WTC11 (cell line): ENCODE results near the gene DCST2. TPM values are rescaled to one million over a fixed set of nuclear protein-coding genes. Genes with fewer than 3 reads are reported as not detected.

Experiments
- ATAC-seq: fragments of 200-7000 bp; cut with Tn5 transposase; 2 replicates; pipeline ENCODE4 v1.10.0; 2021; ENCODE audit warnings: mild to moderate bottlenecking, moderate library complexity
- CTCF ChIA-PET: fragments of 300-600 bp; sonication (Branson Sonifier 250); formaldehyde crosslinking; loops from one replicate; lab custom pipeline; 2021; ENCODE audit warnings: antibody characterized with exemption; lab: Charles Lee
- POLR2A ChIA-PET: fragments of 350-600 bp; sonication (Branson Sonifier 250); formaldehyde crosslinking; loops from one replicate; lab custom pipeline; 2021; ENCODE audit warnings: antibody characterized with exemption; lab: Charles Lee
- DNase-seq: peaks from one replicate; pipeline ENCODE4 v3.0.0; 2021; ENCODE audit warnings: low spot score
- H3K27ac Mint-ChIP-seq: 2 replicates; pipeline ENCODE4 v1.8.0; 2021; ENCODE audit warnings: mixed read lengths
- H3K27me3 Mint-ChIP-seq: 2 replicates; pipeline ENCODE4 v1.8.0; 2021; ENCODE audit warnings: low read depth, mild to moderate bottlenecking, moderate library complexity, mixed read lengths
- H3K36me3 Mint-ChIP-seq: 2 replicates; pipeline ENCODE4 v1.8.0; 2021; ENCODE audit warnings: mixed read lengths
- H3K4me1 Mint-ChIP-seq: 2 replicates; pipeline ENCODE4 v1.8.0; 2022; ENCODE audit warnings: mixed read lengths
- H3K4me3 Mint-ChIP-seq: 2 replicates; pipeline ENCODE4 v1.8.0; 2021; ENCODE audit warnings: mild to moderate bottlenecking, moderate library complexity, mixed read lengths
- H3K9me3 Mint-ChIP-seq: 2 replicates; pipeline ENCODE4 v1.8.0; 2021; ENCODE audit warnings: mixed read lengths
- FOXP1 ChIP-seq: sonication (generic); formaldehyde crosslinking; IDR thresholded peaks from 2 replicates; pipeline ENCODE4 v1.8.0; 2022; ENCODE audit warnings: missing genetic modification reagents, mild to moderate bottlenecking, moderate library complexity, borderline replicate concordance
- JAZF1 ChIP-seq: fragments of 250-450 bp; sonication (Bioruptor Pico); IDR thresholded peaks from 2 replicates; pipeline ENCODE4 v1.9.0; 2021; ENCODE audit warnings: moderate library complexity, mild to moderate bottlenecking, inconsistent platforms
- NR3C1 ChIP-seq: sonication (generic); formaldehyde crosslinking; conservative IDR thresholded peaks from 2 replicates; pipeline ENCODE4 v1.8.1; 2023; ENCODE audit warnings: low read depth, mild to moderate bottlenecking, missing genetic modification reagents
- PRRX2 ChIP-seq: fragments of 250-450 bp; sonication (Bioruptor Pico); IDR thresholded peaks from 2 replicates; pipeline ENCODE4 v1.8.0; 2021; ENCODE audit warnings: mild to moderate bottlenecking
- SP1 ChIP-seq: sonication (generic); formaldehyde crosslinking; conservative IDR thresholded peaks from 2 replicates; pipeline ENCODE4 v1.8.1; 2022; ENCODE audit warnings: missing genetic modification reagents
- TCF7 ChIP-seq: sonication (generic); formaldehyde crosslinking; IDR thresholded peaks from 2 replicates; pipeline ENCODE4 v1.8.0; 2022; ENCODE audit warnings: mild to moderate bottlenecking, low read depth, missing genetic modification reagents, moderate library complexity
- total RNA-seq: library from RNA; stranded (reverse); gene quantifications from 3 replicates; pipeline ENCODE4 v1.2.3, GENCODE V29; 2021
- TF ChIP-seq, protein P1 (sequence below): fragments of 200-600 bp; IDR thresholded peaks from 2 replicates; pipeline ENCODE4 v1.8.0; 2022; ENCODE audit warnings: antibody characterized with exemption
- TF ChIP-seq, protein P2 (sequence below): fragments of 250-450 bp; sonication (Bioruptor Pico); IDR thresholded peaks from 2 replicates; pipeline ENCODE4 v1.9.0; 2021; ENCODE audit warnings: mild to moderate bottlenecking, borderline replicate concordance
- TF ChIP-seq, protein P3 (sequence below): sonication (generic); formaldehyde crosslinking; IDR thresholded peaks from 2 replicates; pipeline ENCODE4 v1.8.0; 2022; ENCODE audit warnings: mild to moderate bottlenecking, missing genetic modification reagents
- TF ChIP-seq, protein P4 (sequence below): sonication (generic); formaldehyde crosslinking; IDR thresholded peaks from 2 replicates; pipeline ENCODE4 v1.8.1; 2022; ENCODE audit warnings: mild to moderate bottlenecking, moderate library complexity, missing genetic modification reagents
- TF ChIP-seq, protein P5 (sequence below): sonication (generic); formaldehyde crosslinking; IDR thresholded peaks from 2 replicates; pipeline ENCODE4 v1.8.1; 2022; ENCODE audit warnings: missing genetic modification reagents, borderline replicate concordance
- TF ChIP-seq, protein P6 (sequence below): sonication (generic); formaldehyde crosslinking; IDR thresholded peaks from 2 replicates; pipeline ENCODE4 v1.8.1; 2023; ENCODE audit warnings: mild to moderate bottlenecking, missing genetic modification reagents
- TF ChIP-seq, protein P7 (sequence below): fragments of 250-450 bp; sonication (Bioruptor Pico); IDR thresholded peaks from 2 replicates; pipeline ENCODE4 v1.8.0; 2021; ENCODE audit warnings: mild to moderate bottlenecking
- TF ChIP-seq, protein P8 (sequence below): sonication (generic); formaldehyde crosslinking; IDR thresholded peaks from 2 replicates; pipeline ENCODE4 v1.8.1; 2023; ENCODE audit warnings: mild to moderate bottlenecking, missing genetic modification reagents, borderline replicate concordance
- TF ChIP-seq, protein P9 (sequence below): sonication (generic); formaldehyde crosslinking; IDR thresholded peaks from 2 replicates; pipeline ENCODE4 v1.8.0; 2022; ENCODE audit warnings: mild to moderate bottlenecking, missing genetic modification reagents

DCST2 gene
- total RNA-seq, 1 experiment from 2014 or later: 0.83 TPM

DNA sequence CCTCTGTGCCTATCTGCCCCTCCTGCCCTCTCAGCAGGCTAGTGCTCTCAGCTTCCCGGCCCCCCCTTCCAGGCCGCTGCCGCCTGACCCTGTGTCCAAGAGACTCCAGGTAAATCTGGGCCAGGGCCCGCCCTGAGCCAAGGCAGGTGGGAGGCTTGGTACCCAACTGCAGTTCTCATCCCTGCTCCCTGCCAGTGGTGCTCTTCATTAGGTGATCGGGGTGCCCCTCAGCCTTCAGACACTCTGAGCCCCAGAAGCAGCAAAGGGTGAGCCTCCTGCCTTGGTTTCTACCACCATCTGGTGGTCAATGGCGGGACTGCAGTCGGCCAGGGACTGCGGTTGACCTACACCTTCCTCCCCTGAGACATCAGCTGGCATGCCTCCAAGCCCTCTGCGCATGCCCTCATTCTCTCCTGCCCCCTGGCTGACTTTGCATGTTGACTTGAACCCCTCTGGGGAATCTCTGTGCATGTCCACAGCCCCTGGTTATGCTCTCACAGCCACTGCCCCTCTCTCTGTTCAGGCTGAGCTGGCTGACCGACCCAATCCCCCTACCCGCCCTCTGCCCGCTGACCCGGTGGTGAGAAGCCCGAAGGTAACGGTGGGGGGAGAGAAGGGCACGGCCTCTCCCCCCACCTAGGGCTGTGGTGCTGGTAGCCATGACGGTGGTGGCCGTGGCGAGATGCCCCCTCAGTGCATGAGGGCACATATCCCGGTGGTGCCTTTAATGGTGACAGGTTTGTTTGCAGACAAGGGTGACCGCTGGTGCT, 28.0 kb upstream of the DCST2 start:
- H3K27ac Mint-ChIP-seq: no peak overlapping the region
- no peaks in the 10 kb centered on the region for H3K27me3 Mint-ChIP-seq
- H3K4me3 Mint-ChIP-seq: peak overlapping the region; percentile 91
- ATAC-seq: peak; percentile 54
- H3K36me3 Mint-ChIP-seq: peaks cover 6% of the 10 kb centered on the region
- TF ChIP-seq, protein P1, sequence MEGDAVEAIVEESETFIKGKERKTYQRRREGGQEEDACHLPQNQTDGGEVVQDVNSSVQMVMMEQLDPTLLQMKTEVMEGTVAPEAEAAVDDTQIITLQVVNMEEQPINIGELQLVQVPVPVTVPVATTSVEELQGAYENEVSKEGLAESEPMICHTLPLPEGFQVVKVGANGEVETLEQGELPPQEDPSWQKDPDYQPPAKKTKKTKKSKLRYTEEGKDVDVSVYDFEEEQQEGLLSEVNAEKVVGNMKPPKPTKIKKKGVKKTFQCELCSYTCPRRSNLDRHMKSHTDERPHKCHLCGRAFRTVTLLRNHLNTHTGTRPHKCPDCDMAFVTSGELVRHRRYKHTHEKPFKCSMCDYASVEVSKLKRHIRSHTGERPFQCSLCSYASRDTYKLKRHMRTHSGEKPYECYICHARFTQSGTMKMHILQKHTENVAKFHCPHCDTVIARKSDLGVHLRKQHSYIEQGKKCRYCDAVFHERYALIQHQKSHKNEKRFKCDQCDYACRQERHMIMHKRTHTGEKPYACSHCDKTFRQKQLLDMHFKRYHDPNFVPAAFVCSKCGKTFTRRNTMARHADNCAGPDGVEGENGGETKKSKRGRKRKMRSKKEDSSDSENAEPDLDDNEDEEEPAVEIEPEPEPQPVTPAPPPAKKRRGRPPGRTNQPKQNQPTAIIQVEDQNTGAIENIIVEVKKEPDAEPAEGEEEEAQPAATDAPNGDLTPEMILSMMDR: peak; percentile 97
- TF ChIP-seq, protein P2, sequence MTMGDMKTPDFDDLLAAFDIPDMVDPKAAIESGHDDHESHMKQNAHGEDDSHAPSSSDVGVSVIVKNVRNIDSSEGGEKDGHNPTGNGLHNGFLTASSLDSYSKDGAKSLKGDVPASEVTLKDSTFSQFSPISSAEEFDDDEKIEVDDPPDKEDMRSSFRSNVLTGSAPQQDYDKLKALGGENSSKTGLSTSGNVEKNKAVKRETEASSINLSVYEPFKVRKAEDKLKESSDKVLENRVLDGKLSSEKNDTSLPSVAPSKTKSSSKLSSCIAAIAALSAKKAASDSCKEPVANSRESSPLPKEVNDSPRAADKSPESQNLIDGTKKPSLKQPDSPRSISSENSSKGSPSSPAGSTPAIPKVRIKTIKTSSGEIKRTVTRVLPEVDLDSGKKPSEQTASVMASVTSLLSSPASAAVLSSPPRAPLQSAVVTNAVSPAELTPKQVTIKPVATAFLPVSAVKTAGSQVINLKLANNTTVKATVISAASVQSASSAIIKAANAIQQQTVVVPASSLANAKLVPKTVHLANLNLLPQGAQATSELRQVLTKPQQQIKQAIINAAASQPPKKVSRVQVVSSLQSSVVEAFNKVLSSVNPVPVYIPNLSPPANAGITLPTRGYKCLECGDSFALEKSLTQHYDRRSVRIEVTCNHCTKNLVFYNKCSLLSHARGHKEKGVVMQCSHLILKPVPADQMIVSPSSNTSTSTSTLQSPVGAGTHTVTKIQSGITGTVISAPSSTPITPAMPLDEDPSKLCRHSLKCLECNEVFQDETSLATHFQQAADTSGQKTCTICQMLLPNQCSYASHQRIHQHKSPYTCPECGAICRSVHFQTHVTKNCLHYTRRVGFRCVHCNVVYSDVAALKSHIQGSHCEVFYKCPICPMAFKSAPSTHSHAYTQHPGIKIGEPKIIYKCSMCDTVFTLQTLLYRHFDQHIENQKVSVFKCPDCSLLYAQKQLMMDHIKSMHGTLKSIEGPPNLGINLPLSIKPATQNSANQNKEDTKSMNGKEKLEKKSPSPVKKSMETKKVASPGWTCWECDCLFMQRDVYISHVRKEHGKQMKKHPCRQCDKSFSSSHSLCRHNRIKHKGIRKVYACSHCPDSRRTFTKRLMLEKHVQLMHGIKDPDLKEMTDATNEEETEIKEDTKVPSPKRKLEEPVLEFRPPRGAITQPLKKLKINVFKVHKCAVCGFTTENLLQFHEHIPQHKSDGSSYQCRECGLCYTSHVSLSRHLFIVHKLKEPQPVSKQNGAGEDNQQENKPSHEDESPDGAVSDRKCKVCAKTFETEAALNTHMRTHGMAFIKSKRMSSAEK (CRISPR knock-in tag): no peak
- no peak for TF ChIP-seq PRRX2
- TF ChIP-seq FOXP1: no peak
- peaks cover 17% of the 10 kb centered on the region for H3K4me1 Mint-ChIP-seq
- H3K9me3 Mint-ChIP-seq: no peaks in the 10 kb centered on the region
- DNase-seq: peak; percentile 99
- POLR2A ChIA-PET: interaction anchor here (0.5 to 3.5 kb wide), 7 partner anchors 17 to 125 kb away, joined by 3 to 10 read pairs (median 6); partner anchors contain the start of genes EFNA3 and PMVK
- CTCF ChIA-PET: interaction anchor here (0.6 to 8.3 kb wide), 57 partner anchors 10 to 515 kb away, joined by 3 to 176 read pairs (median 7); partner anchors contain the start of genes ADAM15, CHRNB2, CKS1B and DCST1

DNA sequence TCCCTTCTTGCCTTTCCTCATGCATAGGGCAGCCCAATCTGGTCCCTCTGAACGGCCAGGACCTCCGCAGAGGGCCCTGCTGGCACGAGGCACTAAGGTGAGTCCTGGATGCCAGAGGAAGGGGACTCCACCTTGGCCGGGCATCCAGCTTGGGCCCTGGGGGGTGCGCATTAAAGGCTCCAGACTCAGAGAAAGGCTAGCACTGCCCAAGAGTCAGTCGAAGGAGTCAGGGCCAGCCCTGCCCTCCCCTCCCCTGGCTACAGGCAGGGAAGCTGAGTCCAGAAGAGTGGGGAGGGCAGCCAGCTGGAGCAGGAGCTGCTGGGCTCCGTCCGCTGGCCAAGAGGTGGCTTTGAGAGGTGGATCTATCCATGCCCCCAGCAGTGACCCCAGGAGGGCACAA, 27.2 kb upstream of the DCST2 start:
- H3K4me3 Mint-ChIP-seq: no peak overlapping the region
- peaks cover 13% of the 10 kb centered on the region for H3K4me1 Mint-ChIP-seq
- POLR2A ChIA-PET: interaction anchor here (0.5 to 1.8 kb wide), 4 partner anchors 43 to 124 kb away, joined by 3 to 6 read pairs (median 5); partner anchors contain the start of gene PMVK
- H3K27ac Mint-ChIP-seq: no peak overlapping the region
- no peaks in the 10 kb centered on the region for H3K27me3 Mint-ChIP-seq
- DNase-seq: no peak
- no peaks in the 10 kb centered on the region for H3K36me3 Mint-ChIP-seq
- no peaks in the 10 kb centered on the region for H3K9me3 Mint-ChIP-seq
- CTCF ChIA-PET: interaction anchor here (1.0 to 8.3 kb wide), 35 partner anchors 10 to 501 kb away, joined by 3 to 176 read pairs (median 10); partner anchors contain the start of genes ADAM15, CKS1B, DCST1 and DCST2
- no peak for ATAC-seq
- TF ChIP-seq TCF7 (CRISPR knock-in tag) (no peak), NR3C1 (CRISPR knock-in tag) (no peak), JAZF1 (CRISPR knock-in tag) (no peak), SP1 (CRISPR knock-in tag) (no peak)
- TF ChIP-seq, protein P3, sequence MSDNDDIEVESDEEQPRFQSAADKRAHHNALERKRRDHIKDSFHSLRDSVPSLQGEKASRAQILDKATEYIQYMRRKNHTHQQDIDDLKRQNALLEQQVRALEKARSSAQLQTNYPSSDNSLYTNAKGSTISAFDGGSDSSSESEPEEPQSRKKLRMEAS (CRISPR knock-in tag): no peak
- TF ChIP-seq, protein P4, sequence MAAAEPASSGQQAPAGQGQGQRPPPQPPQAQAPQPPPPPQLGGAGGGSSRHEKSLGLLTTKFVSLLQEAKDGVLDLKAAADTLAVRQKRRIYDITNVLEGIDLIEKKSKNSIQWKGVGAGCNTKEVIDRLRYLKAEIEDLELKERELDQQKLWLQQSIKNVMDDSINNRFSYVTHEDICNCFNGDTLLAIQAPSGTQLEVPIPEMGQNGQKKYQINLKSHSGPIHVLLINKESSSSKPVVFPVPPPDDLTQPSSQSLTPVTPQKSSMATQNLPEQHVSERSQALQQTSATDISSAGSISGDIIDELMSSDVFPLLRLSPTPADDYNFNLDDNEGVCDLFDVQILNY: no peak
- TF ChIP-seq, protein P5, sequence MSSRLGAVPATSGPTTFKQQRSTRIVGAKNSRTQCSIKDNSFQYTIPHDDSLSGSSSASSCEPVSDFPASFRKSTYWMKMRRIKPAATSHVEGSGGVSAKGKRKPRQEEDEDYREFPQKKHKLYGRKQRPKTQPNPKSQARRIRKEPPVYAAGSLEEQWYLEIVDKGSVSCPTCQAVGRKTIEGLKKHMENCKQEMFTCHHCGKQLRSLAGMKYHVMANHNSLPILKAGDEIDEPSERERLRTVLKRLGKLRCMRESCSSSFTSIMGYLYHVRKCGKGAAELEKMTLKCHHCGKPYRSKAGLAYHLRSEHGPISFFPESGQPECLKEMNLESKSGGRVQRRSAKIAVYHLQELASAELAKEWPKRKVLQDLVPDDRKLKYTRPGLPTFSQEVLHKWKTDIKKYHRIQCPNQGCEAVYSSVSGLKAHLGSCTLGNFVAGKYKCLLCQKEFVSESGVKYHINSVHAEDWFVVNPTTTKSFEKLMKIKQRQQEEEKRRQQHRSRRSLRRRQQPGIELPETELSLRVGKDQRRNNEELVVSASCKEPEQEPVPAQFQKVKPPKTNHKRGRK (CRISPR knock-in tag): no peak
- TF ChIP-seq, protein P6, sequence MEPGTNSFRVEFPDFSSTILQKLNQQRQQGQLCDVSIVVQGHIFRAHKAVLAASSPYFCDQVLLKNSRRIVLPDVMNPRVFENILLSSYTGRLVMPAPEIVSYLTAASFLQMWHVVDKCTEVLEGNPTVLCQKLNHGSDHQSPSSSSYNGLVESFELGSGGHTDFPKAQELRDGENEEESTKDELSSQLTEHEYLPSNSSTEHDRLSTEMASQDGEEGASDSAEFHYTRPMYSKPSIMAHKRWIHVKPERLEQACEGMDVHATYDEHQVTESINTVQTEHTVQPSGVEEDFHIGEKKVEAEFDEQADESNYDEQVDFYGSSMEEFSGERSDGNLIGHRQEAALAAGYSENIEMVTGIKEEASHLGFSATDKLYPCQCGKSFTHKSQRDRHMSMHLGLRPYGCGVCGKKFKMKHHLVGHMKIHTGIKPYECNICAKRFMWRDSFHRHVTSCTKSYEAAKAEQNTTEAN (CRISPR knock-in tag): no peak
- TF ChIP-seq, protein P7, sequence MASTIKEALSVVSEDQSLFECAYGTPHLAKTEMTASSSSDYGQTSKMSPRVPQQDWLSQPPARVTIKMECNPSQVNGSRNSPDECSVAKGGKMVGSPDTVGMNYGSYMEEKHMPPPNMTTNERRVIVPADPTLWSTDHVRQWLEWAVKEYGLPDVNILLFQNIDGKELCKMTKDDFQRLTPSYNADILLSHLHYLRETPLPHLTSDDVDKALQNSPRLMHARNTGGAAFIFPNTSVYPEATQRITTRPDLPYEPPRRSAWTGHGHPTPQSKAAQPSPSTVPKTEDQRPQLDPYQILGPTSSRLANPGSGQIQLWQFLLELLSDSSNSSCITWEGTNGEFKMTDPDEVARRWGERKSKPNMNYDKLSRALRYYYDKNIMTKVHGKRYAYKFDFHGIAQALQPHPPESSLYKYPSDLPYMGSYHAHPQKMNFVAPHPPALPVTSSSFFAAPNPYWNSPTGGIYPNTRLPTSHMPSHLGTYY: no peak
- TF ChIP-seq, protein P8, sequence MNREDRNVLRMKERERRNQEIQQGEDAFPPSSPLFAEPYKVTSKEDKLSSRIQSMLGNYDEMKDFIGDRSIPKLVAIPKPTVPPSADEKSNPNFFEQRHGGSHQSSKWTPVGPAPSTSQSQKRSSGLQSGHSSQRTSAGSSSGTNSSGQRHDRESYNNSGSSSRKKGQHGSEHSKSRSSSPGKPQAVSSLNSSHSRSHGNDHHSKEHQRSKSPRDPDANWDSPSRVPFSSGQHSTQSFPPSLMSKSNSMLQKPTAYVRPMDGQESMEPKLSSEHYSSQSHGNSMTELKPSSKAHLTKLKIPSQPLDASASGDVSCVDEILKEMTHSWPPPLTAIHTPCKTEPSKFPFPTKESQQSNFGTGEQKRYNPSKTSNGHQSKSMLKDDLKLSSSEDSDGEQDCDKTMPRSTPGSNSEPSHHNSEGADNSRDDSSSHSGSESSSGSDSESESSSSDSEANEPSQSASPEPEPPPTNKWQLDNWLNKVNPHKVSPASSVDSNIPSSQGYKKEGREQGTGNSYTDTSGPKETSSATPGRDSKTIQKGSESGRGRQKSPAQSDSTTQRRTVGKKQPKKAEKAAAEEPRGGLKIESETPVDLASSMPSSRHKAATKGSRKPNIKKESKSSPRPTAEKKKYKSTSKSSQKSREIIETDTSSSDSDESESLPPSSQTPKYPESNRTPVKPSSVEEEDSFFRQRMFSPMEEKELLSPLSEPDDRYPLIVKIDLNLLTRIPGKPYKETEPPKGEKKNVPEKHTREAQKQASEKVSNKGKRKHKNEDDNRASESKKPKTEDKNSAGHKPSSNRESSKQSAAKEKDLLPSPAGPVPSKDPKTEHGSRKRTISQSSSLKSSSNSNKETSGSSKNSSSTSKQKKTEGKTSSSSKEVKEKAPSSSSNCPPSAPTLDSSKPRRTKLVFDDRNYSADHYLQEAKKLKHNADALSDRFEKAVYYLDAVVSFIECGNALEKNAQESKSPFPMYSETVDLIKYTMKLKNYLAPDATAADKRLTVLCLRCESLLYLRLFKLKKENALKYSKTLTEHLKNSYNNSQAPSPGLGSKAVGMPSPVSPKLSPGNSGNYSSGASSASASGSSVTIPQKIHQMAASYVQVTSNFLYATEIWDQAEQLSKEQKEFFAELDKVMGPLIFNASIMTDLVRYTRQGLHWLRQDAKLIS (CRISPR knock-in tag): no peak
- TF ChIP-seq, protein P9, sequence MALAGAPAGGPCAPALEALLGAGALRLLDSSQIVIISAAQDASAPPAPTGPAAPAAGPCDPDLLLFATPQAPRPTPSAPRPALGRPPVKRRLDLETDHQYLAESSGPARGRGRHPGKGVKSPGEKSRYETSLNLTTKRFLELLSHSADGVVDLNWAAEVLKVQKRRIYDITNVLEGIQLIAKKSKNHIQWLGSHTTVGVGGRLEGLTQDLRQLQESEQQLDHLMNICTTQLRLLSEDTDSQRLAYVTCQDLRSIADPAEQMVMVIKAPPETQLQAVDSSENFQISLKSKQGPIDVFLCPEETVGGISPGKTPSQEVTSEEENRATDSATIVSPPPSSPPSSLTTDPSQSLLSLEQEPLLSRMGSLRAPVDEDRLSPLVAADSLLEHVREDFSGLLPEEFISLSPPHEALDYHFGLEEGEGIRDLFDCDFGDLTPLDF (CRISPR knock-in tag): no peak
